GM12891 (cell line): ENCODE measurements around the gene DCP1A.
"Not testable (repeated sequence)": the region's sequence is repeated elsewhere in the genome, so short reads cannot be mapped to it uniquely, and the experiment has no call there.

Source experiments
- DNase-seq: peaks from one replicate; pipeline ENCODE4 v3.0.0; 2011; ENCODE audit warnings: low spot score; ENCODE audit not compliant: insufficient read length
- FAIRE-seq: peaks from 2 replicates; lab custom pipeline; 2011; peaks lifted over from hg19 to GRCh38; lab: Jason Lieb, UNC
- PAX5 ChIP-seq: IDR thresholded peaks from 2 replicates; pipeline ENCODE4 v1.6.1; 2011; ENCODE audit warnings: low read length, moderate library complexity, mild to moderate bottlenecking; ENCODE audit not compliant: insufficient read depth, severe bottlenecking
- POLR2A ChIP-seq: IDR thresholded peaks from 2 replicates; pipeline ENCODE4 v1.6.1; 2011; ENCODE audit warnings: low read depth, low read length, control low read depth
- POLR2AphosphoS5 ChIP-seq: IDR thresholded peaks from 2 replicates; pipeline ENCODE4 v1.6.1; 2011; ENCODE audit warnings: low read depth, low read length, control low read depth
- POU2F2 ChIP-seq: IDR thresholded peaks from 2 replicates; pipeline ENCODE4 v1.6.1; 2011; ENCODE audit warnings: low read depth, mild to moderate bottlenecking, control low read depth, low read length, moderate library complexity
- SPI1 ChIP-seq: IDR thresholded peaks from 2 replicates; pipeline ENCODE4 v1.6.1; 2011; ENCODE audit warnings: low read depth, low read length, control low read depth
- TAF1 ChIP-seq: IDR thresholded peaks from 2 replicates; pipeline ENCODE4 v1.6.1; 2011; ENCODE audit warnings: low read depth, low read length, control low read depth

The DCP1A gene

GRCh38 chr3:53357458-53357857, 10.1 kb upstream of the DCP1A start:
- TF ChIP-seq SPI1: no peak
- no peak for TF ChIP-seq POLR2AphosphoS5
- no peak for TF ChIP-seq TAF1
- no peak for TF ChIP-seq POLR2A
- no peak for TF ChIP-seq POU2F2
- no peak for TF ChIP-seq PAX5
- DNase-seq (no peak), FAIRE-seq (no peak)

- FAIRE-seq (peak; percentile 40), DNase-seq (no peak)
- TF ChIP-seq TAF1 (no peak), POLR2AphosphoS5 (no peak), SPI1 (no peak), PAX5 (no peak), POU2F2 (no peak), POLR2A (no peak)
Observed at GRCh38 chr3:53354945-53355498, 7.7 kb upstream of the DCP1A start.

- FAIRE-seq: no peak
- no peak for DNase-seq
- TF ChIP-seq SPI1: no peak
Observed at GRCh38 chr3:53353202-53353601, 5.9 kb upstream of the DCP1A start.

GRCh38 chr3:53350652-53351051, 3.3 kb upstream of the DCP1A start:
- FAIRE-seq: no peak
- no peak for TF ChIP-seq SPI1
- TF ChIP-seq PAX5: no peak
- no peak for TF ChIP-seq POU2F2
- no peak for TF ChIP-seq POLR2AphosphoS5
- no peak for TF ChIP-seq POLR2A
- no peak for TF ChIP-seq TAF1
- DNase-seq: no peak

GRCh38 chr3:53348118-53348517, 775 bp upstream of the DCP1A start:
- not testable (repeated sequence) for FAIRE-seq, DNase-seq

DNA sequence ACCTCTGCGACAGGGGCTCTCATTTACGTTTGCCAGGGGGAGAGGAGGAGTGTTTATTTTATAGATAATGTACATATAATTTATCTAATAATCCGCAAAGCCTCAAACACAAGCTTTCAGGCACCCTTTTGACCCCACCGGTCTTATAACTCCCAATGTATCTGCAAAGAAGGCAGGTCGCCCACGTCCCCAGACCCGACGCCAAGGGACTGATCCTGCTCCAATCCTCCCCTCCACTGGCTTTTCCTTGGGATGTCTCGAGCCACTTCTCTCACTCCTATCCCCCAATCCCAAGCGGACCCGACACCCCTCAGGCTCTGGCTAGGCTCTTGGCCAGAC, 452 bp downstream of the DCP1A start:
- FAIRE-seq: no peak
- no peak for DNase-seq
- TF ChIP-seq POLR2A: no peak
- TF ChIP-seq PAX5: no peak
- no peak for TF ChIP-seq POU2F2
- no peak for TF ChIP-seq TAF1
- TF ChIP-seq POLR2AphosphoS5: no peak
- no peak for TF ChIP-seq SPI1

DNA sequence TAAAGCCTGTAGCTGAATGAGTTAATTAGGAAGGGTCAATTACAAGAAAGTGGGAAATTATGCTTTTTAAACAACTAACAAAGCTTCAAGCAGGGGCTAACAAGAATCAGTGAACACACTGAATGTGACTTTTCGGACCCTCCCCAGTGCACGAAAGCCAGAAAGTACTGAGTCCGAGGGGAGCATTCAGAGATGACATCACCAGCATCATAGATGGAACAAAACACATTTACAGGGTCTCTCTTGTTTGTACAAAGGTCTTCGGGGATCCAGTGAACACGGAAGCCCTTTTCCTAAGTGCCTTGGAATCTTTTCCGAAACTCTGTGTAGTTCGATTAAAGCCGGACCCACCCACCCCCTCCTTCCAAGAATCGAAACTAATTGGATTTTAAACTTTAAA, 829 bp downstream of the DCP1A start:
- FAIRE-seq (peak; percentile 64), DNase-seq (no peak)
- TF ChIP-seq POLR2AphosphoS5: no peak
- TF ChIP-seq TAF1: no peak
- TF ChIP-seq SPI1: no peak
- TF ChIP-seq POLR2A: no peak
- no peak for TF ChIP-seq PAX5
- TF ChIP-seq POU2F2: no peak

- TF ChIP-seq PAX5: no peak
- DNase-seq (no peak), FAIRE-seq (no peak)
Observed at GRCh38 chr3:53342353-53342752, 5.0 kb downstream of the DCP1A start.

DNA sequence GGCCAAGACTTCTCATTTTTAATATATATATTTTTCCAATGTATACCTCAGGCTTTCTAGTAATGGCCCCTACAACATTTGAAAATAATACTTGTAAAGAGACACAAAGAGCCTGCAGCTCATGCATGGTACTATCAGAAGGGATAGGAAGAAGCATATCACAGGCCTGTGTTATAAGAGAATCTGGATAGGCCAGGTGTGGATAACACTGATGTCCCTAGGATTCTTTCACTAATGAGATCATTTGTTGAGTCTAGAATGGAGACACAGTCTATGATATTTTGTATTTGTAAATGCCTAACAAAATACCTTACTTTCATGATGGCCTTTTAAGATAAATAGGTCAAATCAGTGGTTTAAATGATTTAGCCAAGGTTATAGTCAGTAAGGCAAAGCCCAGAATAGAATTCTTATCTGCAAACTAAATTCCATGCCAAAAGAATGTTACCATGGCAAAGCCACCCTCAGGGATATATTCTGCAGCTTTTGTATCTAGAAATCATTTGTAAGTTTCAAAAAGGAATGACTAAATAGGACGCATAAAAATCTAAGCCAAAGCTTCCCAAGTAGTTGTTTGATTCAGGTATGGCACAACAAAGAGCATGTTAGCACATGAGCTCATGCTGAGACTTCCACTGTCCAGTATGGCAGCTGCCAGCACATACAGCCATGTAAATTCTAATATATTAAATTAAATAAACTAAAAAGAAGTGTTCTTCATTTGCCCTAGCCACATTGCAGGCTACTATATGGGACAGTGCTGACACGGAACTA, 10.0 kb downstream of the DCP1A start:
- DNase-seq (no peak), FAIRE-seq (no peak)
- TF ChIP-seq POLR2AphosphoS5 (no peak), SPI1 (no peak), POLR2A (no peak), TAF1 (no peak), PAX5 (no peak), POU2F2 (no peak)

DNA sequence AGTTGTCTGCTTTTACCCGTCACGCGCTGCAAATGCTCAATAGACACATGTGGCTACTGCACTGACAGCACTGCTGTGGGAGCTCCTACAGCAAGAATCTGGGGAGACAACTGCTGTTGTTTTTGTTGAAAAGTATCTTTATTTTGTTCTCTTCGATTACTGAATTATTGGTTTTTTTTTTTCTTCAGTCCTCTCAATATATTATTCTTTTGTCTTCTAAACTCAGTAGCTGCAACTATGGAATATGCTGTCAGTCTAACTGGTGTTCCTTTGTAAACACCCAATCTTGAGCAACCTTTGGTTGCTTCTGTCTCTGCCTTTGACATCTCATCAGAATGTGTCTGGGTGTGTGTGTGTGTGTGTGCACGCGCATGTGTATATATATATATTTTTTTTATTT, 12.6 kb downstream of the DCP1A start:
- DNase-seq (no peak), FAIRE-seq (no peak)
- no peak for TF ChIP-seq POU2F2
- no peak for TF ChIP-seq TAF1
- TF ChIP-seq POLR2A: no peak
- TF ChIP-seq SPI1: no peak
- no peak for TF ChIP-seq POLR2AphosphoS5
- no peak for TF ChIP-seq PAX5
